IMR-90 (cell line): Measurements from ENCODE around the gene PPM1H. TPM values are rescaled to one million over a fixed set of nuclear protein-coding genes. Genes with fewer than 3 reads are reported as not detected.
A peak's percentile ranks its signal among the peaks of the same experiment; 100 is the strongest.

ENCODE experiments used
- ATAC-seq: fragments of 200-7000 bp; cut with Tn5 transposase; 2 replicates; pipeline ENCODE4 v1.9.1; 2020; ENCODE audit warnings: low read depth, mild to moderate bottlenecking, moderate library complexity
- BruUV-seq: library from RNA; stranded (reverse); fragments of 400-500 nt; replicated peaks from 2 replicates; lab custom pipeline; 2021; lab: Mats Ljungman, UMichigan
- CTCF ChIA-PET: fragments of 300-600 bp; formaldehyde crosslinking; extraction: SDS; loops from one replicate; lab custom pipeline; 2021; ENCODE audit warnings: antibody characterized with exemption; lab: Yijun Ruan, JAX
- POLR2A ChIA-PET: fragments of 300-600 bp; sonication (Branson Sonifier 250); formaldehyde crosslinking; loops from one replicate; lab custom pipeline; 2022; ENCODE audit warnings: antibody characterized with exemption; ENCODE audit not compliant: unreplicated experiment; lab: Charles Lee
- DNase-seq: peaks from one replicate; pipeline ENCODE4 v3.0.0; 2013
- H2AFZ ChIP-seq: replicated peaks from 2 replicates; pipeline ENCODE3; 2013; ENCODE audit warnings: low read length, mild to moderate bottlenecking; ENCODE audit not compliant: poor library complexity
- H2AK5ac ChIP-seq: 2 replicates; pipeline ENCODE4 v1.6.1; 2013; ENCODE audit warnings: low read depth, low read length, inconsistent platforms
- H2AK9ac ChIP-seq: replicated peaks from 2 replicates; pipeline ENCODE3; 2013; ENCODE audit warnings: mild to moderate bottlenecking, low read depth, low read length, moderate library complexity; ENCODE audit not compliant: poor library complexity
- H2BK120ac ChIP-seq: 2 replicates; pipeline ENCODE4 v1.6.1; 2013; ENCODE audit warnings: low read depth, low read length, inconsistent platforms
- H2BK15ac ChIP-seq: 3 replicates; pipeline ENCODE4 v1.6.1; 2013; ENCODE audit warnings: low read depth, low read length, inconsistent platforms
- H2BK20ac ChIP-seq: 2 replicates; pipeline ENCODE4 v1.6.1; 2013; ENCODE audit warnings: low read depth, mild to moderate bottlenecking, inconsistent platforms, low read length, moderate library complexity
- H2BK5ac ChIP-seq: 2 replicates; pipeline ENCODE4 v1.6.1; 2013; ENCODE audit warnings: mild to moderate bottlenecking, low read depth, low read length, inconsistent platforms; ENCODE audit not compliant: poor library complexity, severe bottlenecking
- H3K14ac ChIP-seq: replicated peaks from 2 replicates; pipeline ENCODE4 v1.6.1; 2013; ENCODE audit warnings: low read depth, low read length, inconsistent platforms
- H3K18ac ChIP-seq: 2 replicates; pipeline ENCODE4 v1.6.1; 2013; ENCODE audit warnings: low read depth, low read length, control low read depth
- H3K23ac ChIP-seq: 2 replicates; pipeline ENCODE4 v1.6.1; 2013; ENCODE audit warnings: low read depth, low read length, inconsistent platforms
- H3K27ac ChIP-seq: 2 replicates; pipeline ENCODE4 v1.5.1; 2013; ENCODE audit warnings: mild to moderate bottlenecking, control low read depth, low read length; ENCODE audit not compliant: insufficient read depth
- H3K27me3 ChIP-seq: 2 replicates; pipeline ENCODE4 v1.6.1; 2013; ENCODE audit warnings: low read length; ENCODE audit not compliant: control insufficient read depth, insufficient read depth
- H3K36me3 ChIP-seq: 2 replicates; pipeline ENCODE4 v1.6.1; 2013; ENCODE audit warnings: low read length, mixed read lengths; ENCODE audit not compliant: control insufficient read depth, insufficient read depth
- H3K4ac ChIP-seq: 2 replicates; pipeline ENCODE4 v1.6.1; 2013; ENCODE audit warnings: low read depth, low read length, inconsistent platforms
- H3K4me1 ChIP-seq: 2 replicates; pipeline ENCODE4 v1.6.1; 2013; ENCODE audit warnings: low read length, mixed read lengths; ENCODE audit not compliant: control insufficient read depth, insufficient read depth
- H3K4me2 ChIP-seq: 2 replicates; pipeline ENCODE4 v1.6.1; 2013; ENCODE audit warnings: low read depth, mild to moderate bottlenecking, control low read depth, low read length, moderate library complexity
- H3K4me3 ChIP-seq: 2 replicates; pipeline ENCODE4 v1.5.1; 2013; ENCODE audit warnings: low read depth, mild to moderate bottlenecking, control low read depth, low read length, moderate library complexity; ENCODE audit not compliant: insufficient read depth
- H3K56ac ChIP-seq: 2 replicates; pipeline ENCODE4 v1.6.1; 2013; ENCODE audit warnings: low read length, inconsistent platforms; ENCODE audit not compliant: insufficient read depth; ENCODE audit errors: extremely low read depth
- H3K79me1 ChIP-seq, 2 experiments: 2 replicates each; pipeline ENCODE4 v1.6.1; 2013; ENCODE audit warnings: low read length in 2 of 2, inconsistent platforms in 1 of 2, low read depth in 1 of 2
- H3K9ac ChIP-seq: 2 replicates; pipeline ENCODE4 v1.6.1; 2013; ENCODE audit warnings: low read depth, low read length, control low read depth
- H3K9me1 ChIP-seq: 2 replicates; pipeline ENCODE4 v1.6.1; 2013; ENCODE audit warnings: low read length, inconsistent platforms; ENCODE audit not compliant: insufficient read depth
- H3K9me3 ChIP-seq: 2 replicates; pipeline ENCODE4 v1.6.1; 2013; ENCODE audit warnings: low read length; ENCODE audit not compliant: control insufficient read depth, insufficient read depth
- H4K20me1 ChIP-seq: 2 replicates; pipeline ENCODE4 v1.6.1; 2013; ENCODE audit warnings: low read length, inconsistent platforms; ENCODE audit not compliant: insufficient read depth
- H4K5ac ChIP-seq: 2 replicates; pipeline ENCODE4 v1.6.1; 2013; ENCODE audit warnings: mild to moderate bottlenecking, low read depth, low read length, control low read depth
- H4K8ac ChIP-seq, 2 experiments: 2 replicates each; pipeline ENCODE4 v1.6.1; 2013; ENCODE audit warnings: low read depth in 2 of 2, low read length in 2 of 2, control low read depth in 1 of 2, inconsistent platforms in 1 of 2
- H4K91ac ChIP-seq: 2 replicates; pipeline ENCODE4 v1.6.1; 2013; ENCODE audit warnings: low read depth, low read length, inconsistent platforms; ENCODE audit not compliant: insufficient read depth
- RAD21 ChIP-seq: IDR thresholded peaks from 2 replicates; pipeline ENCODE4 v1.6.1; 2012; ENCODE audit warnings: low read length, improper control_type of control experiment
- WGBS, 2 experiments: methylation state at CpG; one replicate each; pipeline versions ENCODE4 v1.1.5 to v1.1.7; 2013; ENCODE audit warnings: missing lambda C conversion rate in 2 of 2; ENCODE audit not compliant: insufficient read length in 1 of 2; ENCODE audit errors: extremely low coverage in 2 of 2; 5-methylcytosine and 5-hydroxymethylcytosine counted together
- dilution Hi-C: fragments of 300-500 bp; cut with HindIII; formaldehyde crosslinking; loops from one replicate; pipeline ENCODE4 v1.14.3; 2018; ENCODE audit warnings: low sequenced_read_pairs; ENCODE audit not compliant: unreplicated experiment
- in situ Hi-C: fragments of 300-500 bp; cut with MboI; formaldehyde crosslinking; loops from 3 replicates; pipeline ENCODE4 v1.14.3; 2019; ENCODE audit warnings: low sequenced_read_pairs, inconsistent platforms, mixed read lengths
- intact Hi-C: fragments of 100-400 bp; cut with micrococcal nuclease; formaldehyde crosslinking; loops from 2 replicates; pipeline ENCODE4 v1.10.0; 2022
- polyA plus RNA-seq, 3 experiments: library from polyadenylated mRNA; depleted of rRNA; stranded (reverse); fragments of >200 nt; gene quantifications; 2 replicates each; pipeline ENCODE4 v1.2.3, GENCODE V29; 2012; ENCODE audit warnings: low replicate concordance in 1 of 3
- total RNA-seq: library from RNA; depleted of rRNA; stranded (reverse); fragments of >200 nt; gene quantifications from 2 replicates; pipeline ENCODE4 v1.2.3, GENCODE V29; 2012
- TF ChIP-seq, protein P1 (sequence below): fragments of 150-350 bp; IDR thresholded peaks from 2 replicates; pipeline ENCODE4 v1.6.1; 2016; ENCODE audit warnings: low read depth, mild to moderate bottlenecking, low read length, moderate library complexity, borderline replicate concordance

PPM1H gene
- total and polyA plus RNA-seq, 2 of the 4 experiments (the other 2 are of a cell fraction) = 0.14 to 0.18 TPM

- ATAC-seq (no peak), DNase-seq (no peak)
- H3K9me3 ChIP-seq = no peaks in the 10 kb centered on the region
- no peak overlapping the region; the same call in 1 of the 2 replicates for H3K18ac ChIP-seq
- CTCF ChIA-PET = interaction anchor here (0.6 kb wide), 1 partner anchor 10 kb away, joined by 3 read pairs; no protein-coding TSS in a partner anchor
- H4K91ac ChIP-seq = 0 out of 2 replicates have a peak overlapping the region, but pooled peaks have one; percentile 82
- in situ Hi-C loops (no loop called here), dilution Hi-C loops (no loop called here), intact Hi-C loops (no loop called here)
- BruUV-seq = no TSS peak
- POLR2A ChIA-PET = no interaction called here
- H2AFZ ChIP-seq = no peak overlapping the region
- no peak overlapping the region for H3K56ac ChIP-seq
- no peak overlapping the region for H3K23ac ChIP-seq
- H2BK120ac ChIP-seq = peak overlapping the region; percentile 92
- no peak overlapping the region for H2BK5ac ChIP-seq
- no peaks in the 10 kb centered on the region for H3K36me3 ChIP-seq
- H3K4ac ChIP-seq = peak overlapping the region; percentile 88; the same call in 1 of the 2 replicates
- peak overlapping the region; percentile 87; the same call in 1 of the 3 replicates for H2BK15ac ChIP-seq
- no peak overlapping the region for H3K4me3 ChIP-seq
- H2AK9ac ChIP-seq = no peak overlapping the region
- peaks cover 11% of the 10 kb centered on the region for H3K9me1 ChIP-seq
- peaks cover 25% of the 10 kb centered on the region for H3K4me1 ChIP-seq
- peaks cover 0 to 3% of the 10 kb centered on the region in 2 experiments; a peak in 1 of 4 replicates for H3K79me1 ChIP-seq
- H2AK5ac ChIP-seq = no peak overlapping the region
- TF ChIP-seq, protein P1, sequence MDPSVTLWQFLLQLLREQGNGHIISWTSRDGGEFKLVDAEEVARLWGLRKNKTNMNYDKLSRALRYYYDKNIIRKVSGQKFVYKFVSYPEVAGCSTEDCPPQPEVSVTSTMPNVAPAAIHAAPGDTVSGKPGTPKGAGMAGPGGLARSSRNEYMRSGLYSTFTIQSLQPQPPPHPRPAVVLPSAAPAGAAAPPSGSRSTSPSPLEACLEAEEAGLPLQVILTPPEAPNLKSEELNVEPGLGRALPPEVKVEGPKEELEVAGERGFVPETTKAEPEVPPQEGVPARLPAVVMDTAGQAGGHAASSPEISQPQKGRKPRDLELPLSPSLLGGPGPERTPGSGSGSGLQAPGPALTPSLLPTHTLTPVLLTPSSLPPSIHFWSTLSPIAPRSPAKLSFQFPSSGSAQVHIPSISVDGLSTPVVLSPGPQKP = no peak
- TF ChIP-seq RAD21 = no peak
- WGBS, 2 experiments = no CpG with 5 or more reads among the region's 3 CpGs
- H4K5ac ChIP-seq = no peak overlapping the region
- 0 out of 2 replicates have a peak overlapping the region, but pooled peaks have one; percentile 95 for H2BK20ac ChIP-seq
- H3K9ac ChIP-seq = no peak overlapping the region
- no peak overlapping the region for H3K4me2 ChIP-seq
- H3K14ac ChIP-seq = no peak overlapping the region
- peak overlapping the region in 1 of 2 experiments; percentile 89; a peak in 1 of 4 replicates for H4K8ac ChIP-seq
- H3K27me3 ChIP-seq = no peaks in the 10 kb centered on the region
- H4K20me1 ChIP-seq = no peaks in the 10 kb centered on the region
- H3K27ac ChIP-seq = no peak overlapping the region
Measured at GRCh38 chr12:62694116-62694515, 240.8 kb downstream of the PPM1H start.
